ENCODE measurements around the gene NOLC1. TPM values are rescaled to one million over a fixed set of nuclear protein-coding genes. Genes with fewer than 3 reads are reported as not detected.
"Not testable (repeated sequence)": the region's sequence is repeated elsewhere in the genome, so short reads cannot be mapped to it uniquely, and the experiment has no call there.

NOLC1 gene
- total RNA-seq, 1 experiment from 2014 or later: 69.9 TPM

DNA sequence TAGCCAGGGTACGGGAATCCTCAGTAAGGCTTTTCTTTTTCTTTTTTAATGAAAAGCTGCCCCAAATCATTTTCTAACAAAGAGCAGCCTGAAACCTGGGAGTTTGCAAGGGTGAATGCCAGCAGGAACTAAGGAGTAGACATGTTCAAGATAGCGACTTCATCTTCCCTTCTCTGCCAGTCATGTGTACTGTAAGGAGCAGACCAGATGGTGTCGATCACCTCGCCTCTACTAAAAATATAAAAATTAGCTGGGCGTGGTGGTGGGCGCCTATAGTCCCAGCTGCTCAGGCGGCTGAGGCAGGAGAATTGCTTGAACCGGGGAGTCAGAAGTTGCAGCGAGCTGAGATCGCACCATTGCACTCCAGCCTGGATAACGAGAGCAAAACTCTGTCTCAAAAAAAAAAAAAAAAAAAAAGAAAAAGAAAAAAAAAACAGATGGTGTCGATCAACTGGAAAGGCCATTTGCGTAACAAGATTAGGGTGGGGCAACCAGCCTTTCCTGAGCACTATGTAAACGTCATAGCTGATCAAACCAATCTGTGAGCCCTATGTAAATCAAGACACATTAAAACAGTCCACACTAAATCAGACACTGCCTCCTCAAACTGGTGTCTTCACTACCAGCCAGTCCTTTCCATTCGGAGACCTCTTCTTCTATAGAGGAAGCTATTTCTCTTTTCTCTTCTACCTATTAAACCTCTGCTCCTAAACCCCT lies 33.8 kb downstream of the NOLC1 start:
- Histone ChIP-seq H3K27me3 (ENCODE audit: low read length) (no peaks in the 10 kb centered on the region), H3K4me2 (ENCODE audit: low read length) (no peak overlapping the region), H3K9ac (ENCODE audit: low read length) (no peak overlapping the region), H4K20me1 (ENCODE audit: low read length) (no peaks in the 10 kb centered on the region), H2AFZ (ENCODE audit: low read length) (no peak overlapping the region), H3K4me3 (ENCODE audit: low read length) (no peak overlapping the region), H3K9me2 (replicated peaks; ENCODE audit: low read length) (no peaks in the 10 kb centered on the region), H3F3A (ENCODE audit: low read length, unreplicated experiment) (no peaks in the 10 kb centered on the region), H3K36me3 (ENCODE audit: low read depth, low read length) (no peaks in the 10 kb centered on the region), H3K27ac (ENCODE audit: low read length) (no peak overlapping the region), H3K4me1 (ENCODE audit: insufficient read depth, low read length) (no peaks in the 10 kb centered on the region), H3K79me2 (ENCODE audit: low read length) (no peaks in the 10 kb centered on the region), H3K9me3 (ENCODE audit: low read length) (no peaks in the 10 kb centered on the region)
- TF ChIP-seq EZH2phosphoT487 (IDR thresholded peaks at IDR 0.05; ENCODE audit: borderline replicate concordance, low read length): no peak
- no peak for TF ChIP-seq CTCF (conservative IDR thresholded peaks at IDR 0.05; ENCODE audit: low read depth, low read length)
- no peak for TF ChIP-seq EZH2 (IDR thresholded peaks at IDR 0.05; ENCODE audit: low read length, unreplicated experiment)
- no peak for ATAC-seq
- ChIA-PET CTCF (no interaction called here), POLR2A (ENCODE audit: unreplicated experiment) (no interaction called here)
- no TSS peak for BruUV-seq (replicated peaks)
- DNase-seq: no peak
- intact Hi-C loops (cut with micrococcal nuclease): no loop called here

DNA sequence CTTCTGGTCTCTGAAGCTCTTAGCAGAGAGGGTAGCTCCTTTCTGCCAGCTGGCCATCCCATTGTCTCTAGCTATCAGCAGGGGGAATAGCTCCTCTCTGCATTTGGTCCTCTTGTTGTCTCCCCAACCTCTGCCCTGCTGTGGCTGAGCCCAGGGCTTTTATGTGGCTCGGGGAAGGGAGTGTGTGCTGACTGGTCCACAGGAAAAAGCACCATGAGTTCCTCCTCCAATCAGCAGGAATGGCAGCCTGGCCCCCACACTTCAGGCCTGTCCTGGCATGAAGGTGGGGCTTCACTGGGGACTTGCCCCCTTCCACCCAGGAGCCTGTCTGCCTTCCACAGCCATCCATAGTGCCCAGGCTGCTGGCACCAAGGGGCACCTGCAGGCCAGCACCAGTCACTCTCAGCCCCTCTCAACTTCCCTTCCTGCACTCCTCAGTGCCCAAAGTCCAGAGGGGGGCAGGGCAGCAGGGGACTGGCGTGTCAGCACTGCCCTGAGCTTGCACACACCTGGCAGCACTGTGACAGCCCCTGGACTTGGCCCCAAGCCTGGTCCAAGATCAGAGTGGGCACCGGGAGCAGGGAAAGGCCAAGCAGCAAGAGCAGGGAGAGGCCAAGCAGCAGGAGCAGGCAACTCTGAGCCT lies 36.2 kb downstream of the NOLC1 start:
- Histone ChIP-seq H3K9ac (ENCODE audit: low read length) (no peak overlapping the region), H3K4me1 (ENCODE audit: insufficient read depth, low read length) (no peaks in the 10 kb centered on the region), H3K4me2 (ENCODE audit: low read length) (no peak overlapping the region), H2AFZ (ENCODE audit: low read length) (no peak overlapping the region), H3K9me3 (ENCODE audit: low read length) (no peaks in the 10 kb centered on the region), H3K27me3 (ENCODE audit: low read length) (no peaks in the 10 kb centered on the region), H3K36me3 (ENCODE audit: low read depth, low read length) (no peaks in the 10 kb centered on the region), H3K27ac (ENCODE audit: low read length) (no peak overlapping the region), H3K9me2 (replicated peaks; ENCODE audit: low read length) (no peaks in the 10 kb centered on the region), H4K20me1 (ENCODE audit: low read length) (no peaks in the 10 kb centered on the region), H3K4me3 (ENCODE audit: low read length) (no peak overlapping the region), H3K79me2 (ENCODE audit: low read length) (no peaks in the 10 kb centered on the region), H3F3A (ENCODE audit: low read length, unreplicated experiment) (no peaks in the 10 kb centered on the region)
- no TSS peak for BruUV-seq (replicated peaks)
- ChIA-PET CTCF (no interaction called here), POLR2A (ENCODE audit: unreplicated experiment) (no interaction called here)
- TF ChIP-seq EZH2 (IDR thresholded peaks at IDR 0.05; ENCODE audit: low read length, unreplicated experiment): no peak
- TF ChIP-seq EZH2phosphoT487 (IDR thresholded peaks at IDR 0.05; ENCODE audit: borderline replicate concordance, low read length): no peak
- no peak for TF ChIP-seq CTCF (conservative IDR thresholded peaks at IDR 0.05; ENCODE audit: low read depth, low read length)
- DNase-seq (no peak), ATAC-seq (no peak)
- intact Hi-C loops (cut with micrococcal nuclease): no loop called here

- H3K4me1 ChIP-seq (ENCODE audit: insufficient read depth, low read length); H2AFZ ChIP-seq (ENCODE audit: low read length); H3K27ac ChIP-seq (ENCODE audit: low read length); H3F3A ChIP-seq (ENCODE audit: low read length, unreplicated experiment); H3K4me2 ChIP-seq (ENCODE audit: low read length); POLR2A ChIA-PET (ENCODE audit: unreplicated experiment); H3K36me3 ChIP-seq (ENCODE audit: low read depth, low read length); H3K9me3 ChIP-seq (ENCODE audit: low read length); intact Hi-C loops (cut with micrococcal nuclease); BruUV-seq (replicated peaks); DNase-seq; H3K9ac ChIP-seq (ENCODE audit: low read length); H3K4me3 ChIP-seq (ENCODE audit: low read length); ATAC-seq; H4K20me1 ChIP-seq (ENCODE audit: low read length); H3K9me2 ChIP-seq (replicated peaks; ENCODE audit: low read length); CTCF ChIA-PET; H3K79me2 ChIP-seq (ENCODE audit: low read length); H3K27me3 ChIP-seq (ENCODE audit: low read length): not testable (repeated sequence)
Measured at GRCh38 chr10:102188941-102189898, 37.0 kb downstream of the NOLC1 start.

All from PC-3 (cell line).